Activated CD8-positive, alpha-beta memory T cell treated with anti-CD3 and anti-CD28 coated beads, Interleukin-2, amount 50 U/mL, for 4 hours (primary cell): Measurements from ENCODE around the gene PSMB1.

Experiments used
- DNase-seq: peaks from one replicate; pipeline ENCODE4 v3.0.0-alpha.2; 2020

PSMB1 gene

DNA sequence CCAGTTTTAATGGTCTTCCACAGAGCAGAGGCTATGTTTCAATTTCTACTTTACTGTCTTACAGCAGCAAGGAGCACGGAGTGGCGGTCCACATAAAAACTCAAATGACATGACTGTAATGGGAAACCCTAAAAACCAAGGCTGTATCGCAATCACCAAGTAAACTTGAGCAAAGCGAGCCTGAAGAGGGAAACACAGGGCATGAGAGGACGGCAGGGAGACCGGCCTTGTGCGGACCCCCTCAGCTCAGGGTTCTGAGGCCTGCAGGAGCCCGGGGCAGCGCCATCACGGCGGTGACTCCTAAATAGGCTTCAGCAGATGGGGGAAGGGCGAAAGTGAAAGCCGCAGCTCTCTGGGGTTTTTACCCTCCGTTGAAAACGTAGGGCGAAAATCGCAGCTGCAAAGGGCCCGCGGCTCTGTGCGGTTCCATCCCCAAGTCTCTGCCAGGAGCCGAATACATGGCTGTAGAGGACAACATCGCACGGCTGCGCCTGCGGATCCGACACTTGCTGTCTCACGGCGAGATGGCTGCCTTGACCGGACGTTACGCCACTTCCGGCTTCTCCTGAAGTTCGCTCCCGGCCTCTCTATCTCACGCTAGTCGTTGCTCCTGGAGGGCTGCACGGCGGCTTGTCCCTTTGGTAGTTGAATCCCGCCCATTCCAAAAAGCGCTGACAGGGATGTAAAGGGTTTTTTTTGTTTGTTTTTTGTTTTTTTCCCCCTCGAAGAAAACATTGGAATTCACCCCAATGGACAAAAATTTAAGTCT is at the start of gene PSMB1:
Gene PSMB1 (minus strand): TSS at position 543 of the 769 bp plus-strand sequence. CDS start 65 bp downstream, at position 478.
- peak; percentile 77 for DNase-seq

DNA sequence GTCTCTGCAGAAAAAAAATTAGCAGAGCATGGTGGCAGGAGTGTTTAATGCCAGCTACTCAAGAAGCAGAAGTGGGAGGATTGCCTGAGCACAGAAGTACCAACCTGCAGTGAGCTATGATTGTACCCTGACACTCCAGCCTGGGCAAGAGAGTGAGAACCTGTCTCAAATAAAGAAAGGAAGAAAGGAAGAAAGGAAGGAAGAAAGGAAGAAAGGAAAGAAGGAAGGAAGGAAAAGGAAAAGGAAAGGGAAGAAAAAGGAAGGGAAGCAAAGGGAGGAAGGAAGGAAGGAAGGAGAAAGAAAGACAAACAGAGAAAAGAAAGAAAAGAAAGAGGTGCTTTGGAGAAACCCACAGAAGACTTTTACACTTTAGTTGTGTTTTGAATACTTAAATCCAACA is 44.2 kb upstream of the PSMB1 start:
- DNase-seq, result no peak

DNA sequence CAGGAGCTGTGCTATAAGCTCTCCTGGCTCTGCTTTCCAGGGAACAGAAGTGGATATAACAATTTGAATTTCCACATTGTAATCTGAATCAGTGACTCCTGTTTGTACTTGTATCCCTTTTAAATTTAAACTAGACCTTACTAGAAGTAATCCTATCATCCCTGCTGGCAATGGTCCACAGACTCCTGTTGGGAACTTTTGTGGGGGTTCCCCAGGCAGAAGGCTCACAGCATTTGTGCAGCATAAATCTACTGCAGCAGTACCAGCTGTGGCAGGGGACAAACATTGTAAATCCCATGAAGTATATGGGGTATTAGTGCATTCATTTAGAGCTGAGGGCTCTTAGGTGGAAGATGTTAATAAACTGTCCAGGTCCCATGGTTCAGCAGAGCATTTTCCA is 43.3 kb upstream of the PSMB1 start:
- DNase-seq, result no peak

DNA sequence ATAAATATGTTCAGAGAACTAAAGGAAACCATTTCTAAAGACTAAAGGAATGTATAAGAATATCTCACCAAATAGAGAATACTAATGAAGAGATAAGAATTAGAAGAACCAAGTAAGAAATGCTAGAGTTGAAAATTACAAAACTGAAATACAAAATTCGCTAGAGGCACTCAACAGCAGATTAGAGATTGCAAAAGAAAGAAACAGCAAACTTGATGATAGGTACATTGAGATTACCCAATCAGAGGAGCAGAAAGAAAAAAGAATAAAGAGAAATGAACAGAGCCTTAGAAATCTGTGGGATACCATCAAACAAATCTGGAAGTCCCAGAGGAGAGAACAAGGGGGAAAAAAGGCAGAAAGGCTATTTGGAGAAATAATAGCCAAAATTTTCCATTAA is 37.6 kb upstream of the PSMB1 start:
- no peak for DNase-seq

DNA sequence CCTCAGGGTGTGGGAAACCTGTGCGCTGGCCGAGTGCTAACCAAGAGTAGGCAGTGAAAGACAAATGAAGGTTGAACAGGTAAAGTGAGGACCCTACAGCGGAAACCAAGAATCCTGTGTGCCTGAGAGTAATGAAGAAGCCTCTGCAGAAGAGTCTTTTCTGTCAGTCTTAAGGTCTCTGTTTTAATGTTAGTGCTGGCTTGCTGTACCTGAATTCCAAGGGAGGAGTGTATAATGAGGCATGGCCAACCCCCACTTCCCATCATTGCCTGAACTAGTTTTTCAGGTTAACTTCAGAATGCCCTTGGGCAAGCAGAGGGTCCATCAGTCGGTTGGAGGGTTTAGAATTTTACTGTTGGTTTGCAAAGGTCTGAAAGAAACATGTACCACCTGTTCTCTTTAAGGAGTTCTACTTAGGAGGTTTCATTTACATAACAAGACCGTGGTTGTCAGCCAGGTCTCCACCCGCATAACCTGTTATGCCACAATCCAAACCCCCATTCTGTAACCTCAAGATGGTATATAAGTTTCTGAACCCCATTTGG is 31.9 kb upstream of the PSMB1 start:
- no peak for DNase-seq

DNA sequence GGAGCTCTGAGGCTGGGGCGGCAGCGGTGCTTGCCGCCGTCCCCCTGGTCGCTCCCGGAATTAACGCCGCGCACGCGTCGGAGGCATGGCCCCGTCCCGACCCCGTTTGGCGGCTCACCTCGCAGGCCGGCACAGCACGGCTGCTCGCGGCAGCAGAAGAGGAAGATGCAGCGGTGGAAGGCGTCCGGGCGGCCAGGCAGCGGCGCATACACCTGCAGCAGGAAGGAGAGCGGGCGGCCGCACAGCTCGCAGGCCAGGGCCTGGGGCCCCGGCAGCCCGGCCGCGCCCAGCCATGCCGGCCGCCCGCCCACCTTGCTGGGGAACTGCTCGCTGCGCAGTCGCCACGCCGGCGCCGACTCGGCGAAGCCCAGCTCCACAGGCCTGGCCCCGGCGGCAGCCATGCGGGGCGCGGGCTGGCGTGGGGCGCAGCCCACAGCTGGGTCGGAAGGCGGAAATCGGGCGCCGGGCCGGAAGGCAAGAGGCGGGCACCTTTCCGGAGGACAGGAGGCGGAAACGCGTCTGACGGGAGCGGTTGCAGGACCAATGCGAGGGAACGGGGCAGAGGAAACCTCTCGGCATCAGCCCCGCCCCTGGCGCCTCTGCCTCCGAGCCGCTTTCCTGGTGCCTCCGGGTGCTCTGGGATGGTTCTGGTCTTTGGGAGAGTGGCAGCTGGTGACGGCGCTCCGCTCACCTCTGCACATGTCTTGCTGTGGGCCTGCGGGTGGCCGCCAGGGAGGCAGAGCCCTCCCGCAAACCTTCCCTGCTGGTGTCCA is 31.3 kb upstream of the PSMB1 start, which contains the start of gene PDCD2:
Gene PDCD2 (minus strand): TSS at position 457 of the 773 bp plus-strand sequence. CDS start 56 bp downstream, at position 401.
- peak; percentile 91 for DNase-seq

DNA sequence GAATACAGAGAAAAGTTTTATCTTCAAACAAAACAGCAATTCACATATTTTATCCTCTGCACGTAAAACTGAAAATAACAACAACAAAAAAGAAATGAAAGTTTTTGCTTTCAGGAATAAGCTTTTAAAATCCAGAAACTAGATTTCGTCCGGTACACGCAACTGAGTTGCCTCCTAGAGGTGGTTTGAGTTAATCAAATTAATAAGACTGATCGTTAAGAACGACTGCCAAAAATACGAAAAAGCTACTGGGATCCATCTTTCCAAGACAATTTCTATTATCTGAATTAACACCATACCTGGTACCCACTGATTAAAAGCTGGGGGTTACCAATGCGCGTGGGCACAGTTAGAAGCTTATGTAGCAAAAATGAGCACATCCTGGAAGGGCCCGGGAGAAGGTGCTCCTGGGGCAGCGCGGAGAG is 30.7 kb upstream of the PSMB1 start:
- DNase-seq, result no peak

DNA sequence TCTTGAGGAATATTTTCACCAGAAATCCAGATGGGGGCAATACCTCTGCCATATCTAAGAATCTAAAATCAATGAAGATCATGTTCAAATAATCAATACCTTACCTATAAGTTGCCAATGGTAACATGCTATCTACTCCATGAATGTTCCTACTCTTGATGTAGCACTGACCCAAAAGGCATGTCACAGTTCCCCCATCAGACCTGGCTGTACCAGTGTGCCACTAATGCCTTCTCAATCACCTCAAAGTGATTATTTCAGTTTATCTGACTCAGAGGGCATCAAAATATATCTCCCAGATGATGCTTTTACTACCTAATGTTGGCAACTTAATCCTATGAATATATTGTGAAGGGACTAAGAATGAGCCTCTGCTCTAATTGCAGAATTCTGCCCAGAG is 25.8 kb upstream of the PSMB1 start:
- DNase-seq, result no peak

DNA sequence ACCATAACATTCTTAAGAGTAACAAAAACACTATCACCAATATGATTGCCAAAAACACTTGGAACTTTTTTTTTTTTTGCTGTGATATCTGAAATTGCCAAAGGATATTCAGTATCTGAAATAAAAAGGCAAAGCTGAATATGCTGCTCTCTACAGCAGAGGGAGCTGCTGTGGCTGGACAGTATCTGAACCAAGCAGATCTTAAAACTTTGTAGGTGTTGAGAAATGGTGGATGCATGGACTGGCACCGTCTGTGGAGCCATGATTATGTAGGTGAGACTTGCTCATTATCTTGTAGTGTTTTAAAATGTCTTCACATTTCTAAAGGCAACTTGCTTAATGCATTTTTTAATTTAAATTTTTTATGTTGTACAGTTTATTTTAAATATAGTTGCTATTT is 22.1 kb upstream of the PSMB1 start:
- no peak for DNase-seq

DNA sequence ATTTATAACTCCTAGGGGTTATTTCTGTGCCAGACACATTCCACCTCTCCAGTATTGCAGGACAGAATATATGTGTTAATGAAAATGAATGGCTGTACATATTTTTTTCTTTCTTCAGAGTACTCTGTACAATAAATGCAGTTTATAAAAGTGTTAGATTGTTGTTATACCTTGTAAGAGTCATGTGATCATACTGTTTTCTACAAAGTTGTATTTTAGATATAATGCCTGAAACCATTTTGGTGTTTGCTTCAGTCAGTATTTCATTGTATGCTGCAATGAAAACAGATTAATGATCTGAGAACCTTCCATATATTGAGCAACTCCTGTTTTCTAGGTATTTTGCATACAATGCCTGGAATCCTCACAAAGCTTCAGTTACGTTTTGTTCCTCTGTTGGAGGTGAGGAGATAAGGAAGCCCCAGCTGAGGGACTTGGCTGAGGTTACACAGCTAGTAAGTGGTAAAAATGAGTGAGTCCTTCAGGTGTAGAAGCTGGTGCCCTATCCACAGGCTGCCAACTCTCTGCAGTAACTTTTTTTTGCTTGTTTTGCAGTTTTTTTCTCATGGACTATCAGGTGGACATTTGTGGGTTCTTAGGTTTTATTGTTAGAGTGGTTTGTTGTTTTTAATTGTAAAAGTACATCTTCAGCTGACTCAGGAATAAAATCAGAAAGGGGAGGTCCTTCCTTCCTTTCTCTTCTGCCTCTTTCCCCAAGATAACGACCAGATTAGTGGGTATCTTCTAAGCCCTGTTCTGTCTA is 19.8 kb upstream of the PSMB1 start:
- no peak for DNase-seq

DNA sequence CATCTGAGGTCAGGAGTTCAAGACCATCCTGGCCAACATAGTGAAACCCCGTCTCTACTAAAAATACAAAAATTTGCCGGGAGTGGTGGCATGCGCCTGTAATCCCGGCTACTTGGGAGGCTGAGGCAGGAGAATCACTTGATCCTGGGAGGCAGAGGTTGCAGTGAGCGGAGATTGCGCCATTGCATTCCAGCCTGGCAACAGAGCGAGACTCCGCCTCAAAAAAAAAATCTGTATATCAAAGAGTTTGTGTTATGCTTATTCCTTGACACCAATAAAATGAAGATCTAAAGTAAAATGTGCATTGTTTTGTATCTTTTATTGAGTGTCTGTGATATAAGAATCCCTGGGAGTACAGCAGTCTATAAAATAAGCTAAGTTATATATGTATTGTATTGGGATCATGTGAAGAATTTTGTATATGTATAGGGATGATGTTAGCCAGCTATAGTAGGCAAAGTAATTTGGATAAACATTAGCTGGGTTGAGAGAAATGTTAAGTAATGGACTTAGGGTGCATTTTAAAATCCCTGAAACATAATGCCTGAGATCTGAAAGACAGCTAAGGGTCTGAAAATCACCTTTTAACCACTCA is 11.9 kb upstream of the PSMB1 start:
- no peak for DNase-seq

DNA sequence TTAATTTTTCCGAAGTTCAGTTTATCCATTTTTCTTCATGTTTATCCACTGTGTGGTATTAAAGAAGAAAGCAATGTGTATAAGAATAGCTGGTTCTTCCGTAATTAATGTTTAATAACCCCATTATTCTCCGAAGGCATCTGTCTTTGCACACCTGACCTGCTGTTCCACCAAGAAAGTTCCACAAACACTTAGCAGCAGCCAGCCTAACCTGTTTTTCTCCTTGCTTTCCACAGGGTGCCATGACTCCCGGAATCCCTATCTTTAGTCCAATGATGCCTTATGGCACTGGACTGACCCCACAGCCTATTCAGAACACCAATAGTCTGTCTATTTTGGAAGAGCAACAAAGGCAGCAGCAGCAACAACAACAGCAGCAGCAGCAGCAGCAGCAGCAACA is 8.4 kb upstream of the PSMB1 start:
- no peak for DNase-seq

DNA sequence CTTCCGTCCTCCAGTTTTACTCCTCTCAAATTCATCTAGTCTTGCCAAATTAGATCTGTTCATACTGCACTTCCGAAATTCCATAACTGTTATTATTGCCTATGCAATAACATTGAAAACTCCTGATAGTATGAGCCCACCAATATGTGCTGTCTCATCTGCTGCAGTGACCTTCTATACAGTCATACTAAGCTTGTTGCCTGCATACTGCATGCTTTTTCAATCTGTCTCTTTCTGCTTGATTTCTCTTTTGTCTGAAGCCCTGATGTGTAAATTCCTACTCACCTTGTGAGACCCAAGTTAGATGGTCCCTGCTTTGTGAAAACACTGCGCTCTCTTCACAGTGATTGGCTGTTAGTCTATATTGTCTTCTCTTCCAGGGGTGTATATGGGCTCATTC is 2.2 kb upstream of the PSMB1 start:
- no peak for DNase-seq

DNA sequence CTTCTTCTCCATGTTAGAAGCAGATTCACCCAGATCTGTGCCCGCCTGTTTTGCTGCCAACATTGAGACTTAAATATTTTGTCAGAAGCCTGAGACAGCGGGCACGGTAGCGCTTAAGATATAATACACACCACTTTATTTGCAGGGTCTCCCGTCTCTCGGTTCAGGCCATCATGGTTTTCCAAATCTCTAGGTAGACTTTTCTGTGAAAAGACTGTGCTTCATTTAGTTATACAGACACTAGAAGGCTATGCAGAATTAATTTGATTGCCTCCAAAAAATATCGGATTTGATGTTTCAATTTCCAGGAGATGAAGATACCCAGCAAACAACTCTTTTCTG is 1.7 kb upstream of the PSMB1 start:
- no peak for DNase-seq

DNA sequence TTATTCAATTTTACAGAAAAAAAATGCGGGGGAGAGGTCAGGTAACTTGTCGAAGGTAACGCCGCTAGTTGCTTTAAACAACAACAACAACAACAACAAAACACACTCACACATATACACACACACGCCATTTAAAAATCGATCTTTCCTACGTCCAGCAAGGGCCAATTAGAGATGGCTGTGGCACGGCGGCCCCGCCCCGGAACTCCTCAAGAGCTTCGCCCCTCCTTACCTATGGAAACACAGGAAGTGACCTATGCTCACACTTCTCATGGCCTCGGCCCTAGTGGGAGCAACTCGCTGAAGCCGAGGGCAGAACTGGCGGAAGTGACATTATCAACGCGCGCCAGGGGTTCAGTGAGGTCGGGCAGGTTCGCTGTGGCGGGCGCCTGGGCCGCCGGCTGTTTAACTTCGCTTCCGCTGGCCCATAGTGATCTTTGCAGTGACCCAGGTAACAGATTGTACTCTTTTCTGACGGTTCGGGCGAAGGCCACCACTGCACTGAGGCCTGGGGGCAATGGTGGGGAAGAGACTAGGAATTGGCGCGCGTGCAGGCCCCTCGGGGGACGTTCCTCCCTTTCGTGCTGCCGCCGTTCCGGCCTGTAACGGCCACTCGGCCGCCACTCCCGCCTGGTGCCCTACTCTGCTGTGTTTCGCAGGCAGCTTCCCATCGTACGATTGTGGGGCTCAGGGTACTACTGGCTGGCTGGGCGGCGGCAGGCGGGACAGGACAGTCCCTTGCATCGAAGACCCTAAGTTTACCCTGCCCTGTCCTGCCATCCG is 1.1 kb upstream of the PSMB1 start, which contains the start of gene TBP:
Gene TBP (plus strand): TSS at position 357 of the 783 bp plus-strand sequence. CDS start 2,661 bp downstream, outside the sequence.
- DNase-seq, result peak; percentile 97

DNA sequence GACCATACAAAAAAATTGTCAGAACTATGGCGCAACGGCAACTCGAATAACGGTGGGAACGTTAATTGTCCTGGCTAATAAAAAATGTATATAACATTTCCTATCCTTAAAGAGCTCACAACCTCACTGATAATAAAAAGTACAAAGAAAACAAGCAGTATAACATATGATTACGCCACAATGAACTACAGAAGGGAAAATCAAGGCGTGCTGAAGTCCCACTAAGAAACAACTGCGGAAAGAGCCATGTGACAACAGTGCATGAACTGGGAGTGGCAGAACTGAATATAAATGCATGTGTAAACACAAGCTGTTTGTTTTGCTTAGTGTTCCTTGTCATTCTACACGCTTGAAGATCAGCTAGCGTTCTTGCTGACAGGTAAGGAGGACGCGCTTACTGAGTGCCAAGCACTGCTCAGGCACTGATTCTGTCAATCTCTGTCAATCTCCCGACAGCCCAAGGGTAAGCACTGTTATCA is 466 bp upstream of the PSMB1 start:
- peak; percentile 19 for DNase-seq

DNA sequence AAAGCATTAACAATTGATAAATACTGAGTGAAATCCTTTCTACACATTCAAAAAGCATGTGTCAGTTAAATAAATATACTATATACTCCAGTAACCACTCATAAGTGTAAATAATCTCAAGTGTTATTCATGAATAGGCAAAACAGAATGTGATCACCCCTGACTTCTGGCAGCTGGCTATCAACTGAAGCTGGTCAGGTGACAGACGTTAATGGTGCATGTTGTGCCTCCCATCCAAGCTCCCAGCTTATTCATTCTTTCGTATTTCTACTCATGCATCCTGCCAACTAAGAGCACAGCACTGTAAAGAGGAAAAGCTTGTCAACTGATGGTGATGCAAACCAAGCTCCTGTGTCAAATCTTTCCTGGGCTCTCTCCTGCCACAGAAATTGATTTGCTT is 7.7 kb downstream of the PSMB1 start:
- DNase-seq, result no peak

DNA sequence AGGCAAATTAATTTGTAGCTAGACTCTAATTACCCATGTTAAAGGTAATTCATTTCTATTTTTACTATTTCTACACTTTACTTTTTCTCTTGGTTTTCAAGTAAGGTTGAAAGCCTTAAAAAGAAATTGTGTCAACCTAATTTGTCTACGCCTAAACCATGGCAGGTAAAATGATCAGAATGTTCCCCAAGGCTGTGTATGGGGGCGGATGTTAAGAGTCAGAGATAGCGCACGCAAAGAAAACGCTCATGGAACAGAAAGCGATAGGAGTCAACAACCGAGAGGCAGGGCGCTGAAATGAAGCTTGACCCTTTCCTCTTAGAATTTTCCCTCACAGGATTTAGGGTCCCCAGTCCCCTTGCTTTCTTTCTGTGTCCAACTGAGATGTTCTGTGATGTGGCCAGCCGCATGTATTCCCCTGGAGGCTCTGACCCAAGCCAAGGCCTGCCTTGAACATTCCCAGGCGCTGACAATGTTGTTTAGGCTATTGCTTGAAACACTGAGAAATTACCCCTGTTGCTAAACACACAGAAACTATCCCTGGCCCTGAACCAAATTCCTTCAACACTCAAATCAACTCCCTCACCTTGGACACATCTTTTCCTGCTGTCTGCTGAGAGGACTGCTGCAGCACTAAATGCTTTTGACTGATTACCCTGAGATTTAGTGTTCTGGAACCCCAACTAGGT is 10.9 kb downstream of the PSMB1 start:
- no peak for DNase-seq

DNA sequence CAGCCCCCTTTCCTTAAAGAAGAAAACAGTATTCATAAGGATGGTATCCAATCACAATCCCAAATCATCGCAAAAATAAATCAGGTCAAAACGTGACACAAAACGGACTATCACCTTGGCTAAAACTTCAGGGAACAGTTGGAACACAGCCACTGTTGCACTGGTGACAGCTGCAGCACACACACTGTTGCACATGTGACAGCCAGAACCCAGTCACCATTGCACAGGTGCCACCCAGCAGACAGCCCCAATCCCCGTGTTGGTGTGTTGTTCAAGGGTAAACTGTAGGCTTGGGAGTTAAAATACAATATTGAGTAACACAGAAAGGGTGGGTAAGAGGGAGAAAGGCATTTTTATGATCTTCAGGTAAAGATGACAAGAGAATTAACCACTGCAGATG is 15.8 kb downstream of the PSMB1 start:
- no peak for DNase-seq

DNA sequence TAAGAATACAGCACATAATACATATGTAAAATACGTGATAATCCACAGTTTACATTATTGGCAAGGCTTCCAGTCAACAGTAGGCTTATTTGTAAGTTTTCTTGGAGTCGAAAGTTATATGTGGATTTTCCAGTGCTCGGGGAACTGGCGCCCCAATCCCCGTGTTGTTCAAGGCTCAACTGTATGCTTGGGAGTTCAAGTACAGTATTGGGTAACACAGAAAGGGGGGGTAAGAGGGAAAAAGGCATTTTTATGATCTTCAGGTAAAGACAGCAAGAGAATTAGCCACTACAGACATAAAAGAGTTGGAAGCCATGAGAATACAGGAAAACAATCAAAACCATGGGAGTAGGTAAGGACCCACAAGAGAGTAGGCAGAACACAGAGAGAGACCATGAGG is 16.4 kb downstream of the PSMB1 start:
- no peak for DNase-seq

DNA sequence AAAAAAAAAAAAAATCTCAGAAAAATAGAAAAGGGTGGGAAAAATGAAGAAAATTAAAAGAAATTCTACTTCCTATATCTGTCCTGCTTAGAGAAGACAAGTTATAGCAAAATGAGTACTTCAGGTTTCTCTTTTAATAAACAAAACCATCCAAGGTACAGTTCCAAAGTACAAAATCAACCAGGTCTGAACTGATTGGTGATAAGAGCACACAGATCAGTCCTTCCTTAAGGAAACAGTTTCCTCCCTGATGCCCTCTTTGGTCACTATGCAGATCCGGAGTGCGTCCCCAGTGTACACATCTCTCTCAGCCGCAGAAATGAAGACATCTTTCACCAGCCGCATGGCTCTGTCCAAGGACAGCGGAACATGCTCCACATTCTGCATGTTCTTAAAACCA is 18.1 kb downstream of the PSMB1 start:
- no peak for DNase-seq
